Hepatocyte (in vitro differentiated cells): ENCODE results near the gene MED9.

ENCODE experiments used
- CTCF ChIP-seq: fragments of 200-600 bp; sonication (generic); IDR thresholded peaks from 2 replicates; pipeline ENCODE4 v1.5.1; 2016; ENCODE audit warnings: antibody characterized with exemption, mild to moderate bottlenecking; ENCODE audit not compliant: poor library complexity
- EZH2 ChIP-seq: fragments of 200-600 bp; sonication (generic); IDR thresholded peaks from 2 replicates; pipeline ENCODE4 v1.6.1; 2016; ENCODE audit warnings: antibody characterized with exemption, mild to moderate bottlenecking, borderline replicate concordance

- TF ChIP-seq CTCF (no peak), EZH2 (no peak)
Observed at GRCh38 chr17:17502741-17503565, 26.2 kb downstream of the MED9 start.
